Jurkat, Clone E6-1 (cell line): Measurements from ENCODE around the gene MYOM1. TPM values are rescaled to one million over a fixed set of nuclear protein-coding genes. Genes with fewer than 3 reads are reported as not detected.
A peak's percentile ranks its signal among the peaks of the same experiment; 100 is the strongest.

Source experiments
- DNase-seq: peaks from one replicate; pipeline ENCODE4 v3.0.0-alpha.2; 2011; ENCODE audit warnings: low read depth, low spot score
- H3K4me3 ChIP-seq: 2 replicates; pipeline ENCODE4 v1.5.1; 2011; ENCODE audit warnings: mild to moderate bottlenecking, low read length, control low read depth, moderate library complexity
- polyA plus RNA-seq: library from polyadenylated mRNA; unstranded; fragments of >200 nt; gene quantifications from one replicate; pipeline ENCODE4 v1.2.1, GENCODE V29; 2012; ENCODE audit warnings: missing spikeins; ENCODE audit not compliant: insufficient read length, insufficient read depth

Gene MYOM1
- not detected for polyA plus RNA-seq

GRCh38 chr18:3219631-3220335, at the start of gene MYOM1:
Gene MYOM1, minus strand, starts transcription at chr18:3219968. Its CDS starts 4,745 bp downstream, at chr18:3215223.
- no peak within 1 kb of the TSS for H3K4me3 ChIP-seq
- DNase-seq, result no peak

GRCh38 chr18:3269241-3269913, 49.6 kb upstream of the MYOM1 start:
- DNase-seq, result no peak
- H3K4me3 ChIP-seq, result no peak overlapping the region

GRCh38 chr18:3268306-3268705, 48.5 kb upstream of the MYOM1 start:
- H3K4me3 ChIP-seq, result no peak overlapping the region
- DNase-seq, result no peak

- H3K4me3 ChIP-seq, result no peak overlapping the region
- DNase-seq, result no peak
These were observed 46.4 kb upstream of the MYOM1 start for GRCh38 chr18:3266062-3266608.

GRCh38 chr18:3265564-3266033, 45.8 kb upstream of the MYOM1 start:
- no peak for DNase-seq
- no peak overlapping the region for H3K4me3 ChIP-seq

GRCh38 chr18:3264362-3264761, 44.6 kb upstream of the MYOM1 start:
- no peak for DNase-seq
- no peak overlapping the region for H3K4me3 ChIP-seq

GRCh38 chr18:3263132-3263700, 43.4 kb upstream of the MYOM1 start:
- peak overlapping the region; percentile 69 for H3K4me3 ChIP-seq
- DNase-seq, result no peak

- DNase-seq, result no peak
- H3K4me3 ChIP-seq, result peak overlapping the region; percentile 69
These were observed 42.7 kb upstream of the MYOM1 start for GRCh38 chr18:3262234-3263131.

- peak within 1 kb of the TSS; percentile 69 for H3K4me3 ChIP-seq
- peak; percentile 58 for DNase-seq
These were observed 41.8 kb upstream of the MYOM1 start, which contains the start of gene MYL12B for GRCh38 chr18:3261373-3262233. Gene MYL12B, plus strand, starts transcription at chr18:3262133. Its CDS starts 10,766 bp downstream, at chr18:3272899.

GRCh38 chr18:3260995-3261372, 41.2 kb upstream of the MYOM1 start:
- DNase-seq, result no peak
- H3K4me3 ChIP-seq, result peak overlapping the region; percentile 69

- no peak overlapping the region for H3K4me3 ChIP-seq
- DNase-seq, result no peak
These were observed 37.9 kb upstream of the MYOM1 start for GRCh38 chr18:3257627-3258120.

GRCh38 chr18:3256693-3257626, 37.2 kb upstream of the MYOM1 start:
- DNase-seq, result no peak
- no peak overlapping the region for H3K4me3 ChIP-seq

GRCh38 chr18:3255611-3256165, 35.9 kb upstream of the MYOM1 start:
- H3K4me3 ChIP-seq, result no peak overlapping the region
- no peak for DNase-seq

- no peak for DNase-seq
- H3K4me3 ChIP-seq, result no peak overlapping the region
These were observed 35.0 kb upstream of the MYOM1 start for GRCh38 chr18:3254725-3255124.

- DNase-seq, result no peak
- H3K4me3 ChIP-seq, result no peak overlapping the region
These were observed 33.1 kb upstream of the MYOM1 start for GRCh38 chr18:3252843-3253242.

- no peak for DNase-seq
- no peak overlapping the region for H3K4me3 ChIP-seq
These were observed 32.2 kb upstream of the MYOM1 start for GRCh38 chr18:3251963-3252277.
